NOMO-1 treated with dmso at 0.1 percent for 144 hours (cell line): ENCODE results near the gene KLF13.
"Not testable (repeated sequence)": the region's sequence is repeated elsewhere in the genome, so short reads cannot be mapped to it uniquely, and the experiment has no call there.

ENCODE experiments used
- DNase-seq: peaks from one replicate; lab custom pipeline; 2025; ENCODE audit not compliant: unreplicated experiment; lab: John Stamatoyannopoulos, UW

The KLF13 gene

DNA sequence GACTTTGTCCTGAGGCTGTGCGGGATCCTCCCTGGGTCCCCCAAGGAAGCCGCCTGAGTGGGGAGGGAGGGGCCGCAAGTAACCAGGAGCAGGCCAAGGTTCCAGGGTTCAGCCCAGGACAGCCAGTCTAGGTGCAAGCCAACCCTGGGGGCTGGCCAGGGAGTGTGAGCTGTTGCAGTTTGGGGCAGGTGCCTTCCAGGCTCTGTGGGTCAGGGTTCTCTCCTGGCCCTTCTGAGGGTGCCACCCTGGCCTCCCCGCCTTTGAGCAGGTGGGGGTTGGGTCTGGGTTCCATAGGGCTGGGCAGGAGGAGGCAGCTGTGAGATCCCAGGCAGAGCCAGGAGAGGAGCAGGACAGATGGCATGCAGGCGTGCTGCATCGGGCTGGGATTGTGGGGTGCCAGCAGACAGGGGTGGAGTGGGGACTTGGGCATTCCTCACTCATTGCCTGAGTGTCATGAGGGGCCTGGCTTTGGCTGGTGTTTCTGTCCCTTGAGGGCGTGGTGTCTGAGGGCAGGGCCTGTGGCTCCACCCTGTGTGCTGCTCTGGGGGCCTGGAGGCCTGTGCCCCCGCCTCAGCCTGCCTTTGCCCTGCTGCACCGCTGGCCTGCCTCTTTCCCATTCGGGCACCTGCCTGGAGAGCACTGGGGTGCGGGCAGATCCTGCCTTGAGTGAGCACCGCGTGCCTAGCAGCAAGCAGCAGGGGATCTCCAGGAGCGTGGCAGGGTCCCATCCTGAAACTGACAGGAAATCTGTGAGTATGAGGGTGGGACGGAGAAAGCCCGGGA is 18.4 kb downstream of the KLF13 start:
- DNase-seq: no peak

DNA sequence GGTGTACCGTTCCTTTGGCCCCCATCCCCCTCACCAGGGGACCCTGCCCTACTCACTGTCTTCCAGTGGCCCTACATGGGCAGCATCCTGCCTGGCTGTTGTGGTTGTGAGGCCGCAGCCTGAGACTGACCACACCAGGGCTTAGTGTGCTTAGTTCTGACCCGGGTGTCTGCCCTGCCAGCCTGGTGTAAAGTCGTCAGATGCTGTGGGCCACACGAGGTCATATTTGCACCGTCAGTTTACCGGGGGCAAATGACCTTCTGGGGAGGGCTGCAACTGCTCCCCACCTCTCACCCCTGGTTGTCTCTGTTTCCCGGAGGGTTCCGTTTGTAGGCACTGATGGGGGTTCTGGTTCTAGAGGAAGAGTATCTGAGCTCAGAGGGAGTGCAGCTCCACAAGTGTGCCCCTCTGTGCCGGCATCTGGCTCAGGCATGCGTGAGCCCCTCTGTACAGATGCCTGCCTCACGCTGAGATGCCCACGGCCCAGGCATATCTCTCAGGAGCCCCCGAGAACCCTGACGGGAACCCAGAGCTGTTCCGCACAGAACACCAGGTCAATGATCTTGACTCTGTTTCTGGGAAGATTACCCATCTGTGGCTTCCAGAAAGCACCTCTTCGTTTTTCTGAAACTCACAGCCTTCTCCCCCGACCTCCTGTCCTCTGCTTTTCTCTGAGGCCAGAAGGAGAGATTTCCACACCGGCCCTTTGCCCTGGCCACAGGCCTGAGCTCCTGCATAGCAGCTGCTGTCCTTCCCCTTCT is 19.2 kb downstream of the KLF13 start:
- DNase-seq: no peak

DNA sequence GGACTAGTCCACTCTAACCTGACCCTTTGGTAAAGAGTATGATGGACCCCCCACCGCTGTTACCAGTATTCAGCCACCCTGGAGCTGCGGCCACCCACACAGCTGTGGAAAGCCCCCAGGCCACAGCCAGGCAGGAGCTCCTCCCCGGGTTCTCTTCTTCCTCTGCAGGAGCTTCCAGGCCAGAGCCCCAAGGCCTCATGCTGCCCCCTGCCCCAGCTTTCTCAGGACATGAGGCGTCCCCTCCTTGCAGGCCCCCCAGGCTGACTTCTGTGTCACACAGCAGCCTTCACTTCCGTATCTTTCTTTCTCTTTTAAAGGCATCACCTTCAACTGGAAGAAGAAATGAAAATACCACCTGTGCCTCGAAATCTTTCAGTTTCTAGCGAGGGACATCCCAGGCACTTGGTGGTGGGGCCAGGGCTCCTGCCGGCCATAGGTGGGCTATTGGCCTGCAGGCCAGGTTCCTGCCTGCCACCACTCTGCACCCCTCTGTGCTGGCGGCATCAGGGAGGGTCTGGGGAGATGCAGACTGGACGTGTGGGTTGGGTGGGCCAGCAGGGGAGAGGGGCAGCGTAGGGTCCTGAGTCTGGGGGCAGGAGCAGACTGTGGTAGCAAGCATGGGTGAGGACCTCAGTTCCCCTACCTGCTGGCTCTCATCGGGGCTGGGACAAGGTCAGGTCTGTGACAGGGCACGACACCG is 19.9 kb downstream of the KLF13 start:
- no peak for DNase-seq

DNA sequence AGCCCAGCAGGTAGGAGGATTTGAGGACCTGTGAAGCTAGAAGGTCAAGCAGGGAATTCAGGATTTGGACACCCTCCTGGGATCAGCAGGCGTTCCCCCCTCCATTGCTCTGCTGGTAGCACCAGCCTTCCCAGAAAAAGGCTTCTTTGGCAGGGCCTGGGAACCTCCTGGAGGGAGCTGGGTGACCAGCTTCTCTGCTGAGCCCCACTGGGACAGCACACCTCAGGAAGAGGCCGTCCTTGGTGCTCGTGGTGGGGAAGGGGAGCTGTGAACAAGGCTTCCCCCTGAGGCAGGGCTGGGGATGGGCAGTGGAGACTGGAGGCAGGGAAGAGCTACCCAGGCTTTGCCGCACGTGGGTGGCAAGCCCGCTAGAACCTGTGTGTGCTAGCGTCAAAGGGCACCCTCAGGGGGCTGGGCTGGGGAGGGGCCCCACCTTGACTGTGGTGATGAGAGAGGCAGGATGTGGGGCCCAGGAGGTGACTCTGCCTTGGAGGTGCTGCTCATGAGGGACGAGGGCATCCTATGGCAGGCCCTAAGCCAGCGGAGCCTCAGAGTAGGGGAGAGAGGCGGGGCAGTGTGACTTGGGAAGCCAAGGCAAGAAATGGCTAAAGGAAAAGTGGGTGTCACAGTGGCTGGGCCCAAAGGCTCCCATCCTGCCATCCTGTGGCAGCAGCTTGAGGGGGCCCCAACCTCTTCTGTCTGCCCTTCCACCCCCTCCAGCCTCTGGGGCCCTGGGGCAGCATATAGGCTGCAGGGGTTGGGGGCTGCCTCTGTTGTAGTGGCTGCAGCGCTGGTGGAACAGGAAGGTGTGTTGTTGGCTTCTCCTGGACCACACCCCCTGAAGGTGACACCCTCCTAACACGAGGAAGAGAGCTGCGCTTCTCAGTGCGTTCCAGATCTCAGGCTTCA is 20.7 kb downstream of the KLF13 start:
- DNase-seq: no peak

DNA sequence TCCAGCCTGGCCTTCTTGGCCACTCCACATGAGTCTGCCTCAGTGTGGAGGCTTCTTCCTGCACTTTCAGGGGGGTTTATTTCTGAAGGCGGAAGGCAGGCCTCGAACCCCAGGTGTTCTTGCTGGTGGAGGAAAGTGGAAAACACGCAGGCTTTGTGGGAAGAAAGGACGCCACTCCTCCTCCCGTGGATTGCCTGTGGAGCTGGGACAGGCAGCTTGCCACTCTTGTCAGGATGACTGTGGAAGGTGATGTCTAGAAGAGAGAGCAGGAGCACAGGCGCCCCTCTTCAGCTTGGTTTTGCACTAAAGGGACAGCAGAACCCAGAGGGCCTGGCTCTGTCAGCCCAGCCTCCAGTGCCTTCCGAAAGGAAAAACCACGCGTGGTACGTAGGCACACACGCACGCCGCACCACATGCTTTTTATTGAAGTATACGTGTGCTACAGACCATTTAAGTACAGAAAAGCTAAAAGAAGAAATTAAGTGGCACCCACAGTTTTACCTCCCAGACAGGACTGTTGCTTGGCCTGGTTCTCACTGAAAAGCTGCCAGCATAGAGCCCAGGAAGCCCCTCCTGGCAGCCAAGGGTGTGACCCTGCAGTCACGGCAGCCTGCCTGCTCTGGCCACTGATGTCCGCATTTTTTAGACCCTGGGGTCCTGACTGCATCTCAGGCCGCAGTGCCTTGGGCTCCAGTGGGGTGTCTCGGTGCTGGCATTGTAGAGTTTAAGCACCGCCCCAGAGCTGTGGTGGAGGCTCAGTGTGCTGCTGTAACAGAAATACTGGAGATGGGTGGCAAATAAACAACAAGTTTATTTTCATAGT is 21.6 kb downstream of the KLF13 start:
- no peak for DNase-seq

GRCh38 chr15:31349233-31350141 is 22.9 kb downstream of the KLF13 start:
- DNase-seq: no peak

- no peak for DNase-seq
Observed at GRCh38 chr15:31350771-31351170, 24.1 kb downstream of the KLF13 start.

GRCh38 chr15:31352339-31352751 is 25.7 kb downstream of the KLF13 start:
- DNase-seq: no peak

- DNase-seq: peak; percentile 69
Observed at GRCh38 chr15:31352911-31353811, 26.5 kb downstream of the KLF13 start.

DNA sequence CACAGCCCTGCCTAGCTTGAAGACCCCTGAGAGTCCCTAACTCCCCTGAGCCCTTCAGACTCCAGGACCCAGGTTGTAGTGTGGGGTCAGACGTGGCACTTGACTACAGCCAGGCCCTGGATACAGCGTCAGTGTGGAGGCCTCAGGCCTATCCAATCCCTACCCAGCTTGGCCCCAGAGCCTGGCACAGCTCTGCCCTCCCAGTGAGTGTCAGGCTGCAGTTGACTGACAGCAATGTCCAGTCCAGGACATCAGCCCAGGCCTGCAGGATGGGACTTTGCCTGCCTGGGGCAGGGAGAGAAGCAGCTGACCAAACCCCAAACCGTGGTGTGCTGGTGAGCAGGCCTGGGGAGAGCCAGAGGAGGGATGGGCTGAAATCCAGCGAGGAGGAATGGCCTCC is 27.3 kb downstream of the KLF13 start:
- DNase-seq: no peak

DNA sequence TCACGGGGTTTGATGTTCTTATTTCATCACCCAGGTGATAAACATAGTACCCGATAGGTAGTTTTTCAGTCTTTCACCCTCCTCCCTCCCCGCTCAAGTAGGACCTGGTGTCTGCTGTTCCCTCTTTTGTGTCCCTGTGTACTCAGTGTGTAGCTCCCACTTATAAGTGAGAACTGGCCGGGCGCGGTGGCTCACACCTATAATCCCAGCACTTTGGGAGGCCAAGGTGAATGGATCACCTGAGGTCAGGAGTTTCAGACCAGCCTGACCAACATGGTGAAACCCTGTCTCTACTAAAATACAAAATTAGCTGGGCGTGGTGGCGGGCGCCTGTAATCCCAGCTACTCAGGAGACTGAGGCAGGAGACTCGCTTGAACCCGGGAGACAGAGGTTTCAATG is 29.5 kb downstream of the KLF13 start:
- not testable (repeated sequence) for DNase-seq

- no peak for DNase-seq
Observed at GRCh38 chr15:31357148-31357547, 30.5 kb downstream of the KLF13 start.

GRCh38 chr15:31358163-31358562 is 31.5 kb downstream of the KLF13 start:
- DNase-seq: no peak

DNA sequence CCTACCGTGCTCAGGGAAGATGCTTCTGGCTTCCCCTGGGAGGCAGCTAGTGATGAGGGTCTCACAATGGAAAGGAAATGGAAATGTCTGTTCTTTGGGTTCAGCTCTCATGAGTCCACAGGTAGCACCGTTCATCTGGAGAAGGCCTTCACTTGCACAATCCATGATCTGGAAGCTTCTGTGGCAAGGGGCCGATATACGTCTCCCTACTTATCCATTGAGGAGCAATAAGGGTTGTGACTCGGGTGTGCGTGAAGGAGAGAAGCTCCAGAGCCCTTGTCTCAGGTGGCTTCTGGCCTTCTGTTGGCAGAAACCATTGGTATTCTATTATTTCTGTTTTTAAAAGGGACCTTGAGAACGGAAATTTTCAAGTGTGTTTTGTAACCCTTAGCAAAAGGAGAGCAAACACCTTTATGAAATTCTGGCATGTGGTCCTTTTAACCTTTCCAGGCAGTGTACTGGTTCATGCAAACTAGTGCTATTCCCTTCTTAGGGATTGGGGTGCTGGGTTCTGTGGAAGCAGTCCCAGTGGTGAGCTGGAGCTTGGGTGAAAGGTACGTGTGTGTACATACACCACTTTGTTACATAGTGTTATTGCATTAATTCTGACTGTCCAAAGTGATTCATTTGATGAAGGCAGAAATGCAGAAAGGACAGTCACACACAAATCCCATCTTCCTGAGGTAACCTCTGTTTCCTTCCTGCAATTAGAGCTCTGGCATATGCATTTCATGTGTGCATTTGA is 32.5 kb downstream of the KLF13 start:
- no peak for DNase-seq

DNA sequence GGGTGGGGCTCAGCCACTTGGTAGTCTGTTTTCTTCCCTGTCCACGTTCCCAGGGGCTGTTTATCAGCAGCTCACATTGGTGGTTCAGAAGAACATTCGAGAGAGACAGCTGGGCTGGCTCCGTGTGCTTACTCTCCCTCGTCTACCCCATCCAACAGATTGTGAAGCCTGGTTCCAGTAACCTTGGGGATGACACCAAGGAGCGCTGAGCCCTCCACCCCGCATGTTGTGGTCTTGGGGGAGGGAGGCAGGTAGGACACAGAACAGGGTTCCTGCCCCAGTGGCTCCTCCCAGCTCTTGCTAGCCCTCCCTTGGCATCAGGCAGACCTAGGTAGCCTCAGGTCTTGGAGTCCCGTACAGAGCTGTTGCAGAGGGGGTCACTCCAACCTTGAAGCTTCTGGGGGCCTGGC is 33.1 kb downstream of the KLF13 start:
- no peak for DNase-seq

GRCh38 chr15:31360158-31360561 is 33.5 kb downstream of the KLF13 start:
- DNase-seq: no peak
